HCT116 (cell line): Measurements from ENCODE around the gene NCOA1. TPM values are rescaled to one million over a fixed set of nuclear protein-coding genes. Genes with fewer than 3 reads are reported as not detected.

ENCODE experiments used
- ATAC-seq: fragments of 200-7000 bp; cut with Tn5 transposase; 2 replicates; pipeline ENCODE4 v1.9.1; 2020; ENCODE audit warnings: mild to moderate bottlenecking, moderate library complexity
- BruUV-seq: library from RNA; stranded (reverse); fragments of 400-500 nt; replicated peaks from 2 replicates; lab custom pipeline; 2021; lab: Mats Ljungman, UMichigan
- CTCF ChIA-PET: fragments of 300-600 bp; sonication (Branson Sonifier 250); formaldehyde crosslinking; loops from one replicate; lab custom pipeline; 2021; ENCODE audit warnings: antibody characterized with exemption; lab: Charles Lee
- POLR2A ChIA-PET: fragments of 300-600, 350-600 bp; sonication (Branson Sonifier 250); formaldehyde crosslinking; loops from one replicate; lab custom pipeline; 2021; ENCODE audit warnings: antibody characterized with exemption; lab: Charles Lee
- RAD21 ChIA-PET, 2 experiments: fragments of 300-600 bp; sonication (Branson Sonifier 250); formaldehyde crosslinking; loops; one replicate each; lab custom pipeline; 2023; ENCODE audit warnings: low total read pairs in 2 of 2; ENCODE audit not compliant: uncharacterized antibody in 2 of 2, unreplicated experiment in 2 of 2, low non-redundant PET in 1 of 2; lab: Charles Lee
- DNase-seq: peaks from one replicate; pipeline ENCODE4 v3.0.0-alpha.2; 2010; ENCODE audit warnings: low read depth, low spot score
- H2AFZ ChIP-seq: fragments of 200-600 bp; shearing (Covaris generic), sonication (generic); 2 replicates; pipeline ENCODE4 v1.6.1; 2017; ENCODE audit warnings: low read depth, mixed run types, mixed read lengths, antibody characterized with exemption, low read length; ENCODE audit not compliant: poor library complexity, severe bottlenecking
- H3K27ac ChIP-seq: 2 replicates; pipeline ENCODE4 v1.5.1; 2012; ENCODE audit warnings: low read depth, low read length
- H3K27me3 ChIP-seq: fragments of 200-600 bp; sonication (generic); 2 replicates; pipeline ENCODE4 v1.6.1; 2016; ENCODE audit warnings: mixed run types, low read length, mixed read lengths; ENCODE audit not compliant: insufficient read depth
- H3K36me3 ChIP-seq, 2 experiments: fragments of 200-500 bp in 1 of 2; fragments of 200-600 bp in 1 of 2; sonication (Bioruptor generic) in 1 of 2; sonication (generic) in 1 of 2; 2 replicates each; pipeline versions ENCODE4 v1.5.1 to v1.6.1; 2014 to 2016; ENCODE audit warnings: low read length in 2 of 2, inconsistent platforms in 1 of 2, mixed read lengths in 1 of 2, mixed run types in 1 of 2; ENCODE audit not compliant: insufficient read depth in 2 of 2, control insufficient read depth in 1 of 2
- H3K4me1 ChIP-seq, 2 experiments: fragments of 200-600 bp in 1 of 2; sonication (generic) in 1 of 2; 2 replicates each; pipeline versions ENCODE4 v1.5.1 to v1.6.1; 2012 to 2017; ENCODE audit warnings: low read length in 2 of 2, inconsistent platforms in 1 of 2, mild to moderate bottlenecking in 1 of 2, mixed read lengths in 1 of 2, mixed run types in 1 of 2, moderate library complexity in 1 of 2; ENCODE audit not compliant: insufficient read depth in 2 of 2, control insufficient read depth in 1 of 2
- H3K4me2 ChIP-seq: fragments of 200-600 bp; sonication (generic); 2 replicates; pipeline ENCODE4 v1.6.1; 2017; ENCODE audit warnings: mixed run types, low read length, mixed read lengths
- H3K4me3 ChIP-seq, 2 experiments: fragments of 200-600 bp in 1 of 2; sonication (generic) in 1 of 2; replicated peaks in 1 of 2; 2 replicates each; pipeline ENCODE4 v1.5.1; 2011 to 2016; ENCODE audit warnings: low read length in 2 of 2, control low read depth in 1 of 2, low read depth in 1 of 2, mild to moderate bottlenecking in 1 of 2, mixed read lengths in 1 of 2, mixed run types in 1 of 2
- H3K79me2 ChIP-seq: fragments of 200-600 bp; sonication (generic); 2 replicates; pipeline ENCODE4 v1.6.1; 2017; ENCODE audit warnings: mild to moderate bottlenecking, mixed run types, low read length, moderate library complexity, mixed read lengths; ENCODE audit not compliant: insufficient read depth
- H3K9ac ChIP-seq: fragments of 200-600 bp; sonication (generic); 2 replicates; pipeline ENCODE4 v1.6.1; 2016; ENCODE audit warnings: low read length, mixed read lengths
- H3K9me2 ChIP-seq: fragments of 200-600 bp; sonication (generic), shearing (Covaris generic); 2 replicates; pipeline ENCODE4 v1.6.1; 2017; ENCODE audit warnings: mixed run types, mild to moderate bottlenecking, moderate library complexity; ENCODE audit not compliant: insufficient read depth
- H3K9me3 ChIP-seq, 2 experiments: fragments of 200-500 bp in 1 of 2; fragments of 200-600 bp in 1 of 2; sonication (Bioruptor generic) in 1 of 2; sonication (generic) in 1 of 2; 2 replicates each; pipeline ENCODE4 v1.6.1; 2014 to 2017; ENCODE audit warnings: low read length in 2 of 2, mixed read lengths in 2 of 2, inconsistent platforms in 1 of 2, low read depth in 1 of 2, mild to moderate bottlenecking in 1 of 2, mixed run types in 1 of 2, moderate library complexity in 1 of 2; ENCODE audit not compliant: control insufficient read depth in 1 of 2, insufficient read depth in 1 of 2
- H4K20me1 ChIP-seq: fragments of 200-600 bp; sonication (generic), shearing (Covaris generic); 2 replicates; pipeline ENCODE4 v1.6.1; 2017; ENCODE audit warnings: mixed run types, mild to moderate bottlenecking, moderate library complexity; ENCODE audit not compliant: insufficient read depth
- ATF3 ChIP-seq: IDR thresholded peaks from 2 replicates; pipeline ENCODE4 v1.6.1; 2012
- CTCF ChIP-seq, 3 experiments: fragments of 200-600 bp in 1 of 3; sonication (generic) in 1 of 3; IDR thresholded peaks in 2 of 3; conservative IDR thresholded peaks in 1 of 3; 2 replicates each; pipeline ENCODE4 v1.5.1; 2012 to 2017; ENCODE audit warnings: low read depth in 2 of 3, low read length in 2 of 3, antibody characterized with exemption in 1 of 3, borderline replicate concordance in 1 of 3, control low read depth in 1 of 3, mild to moderate bottlenecking in 1 of 3, mixed read lengths in 1 of 3, mixed run types in 1 of 3, moderate library complexity in 1 of 3; ENCODE audit not compliant: insufficient read depth in 1 of 3
- EGR1 ChIP-seq: IDR thresholded peaks from 2 replicates; pipeline ENCODE4 v1.6.1; 2012; ENCODE audit warnings: low read depth
- EZH2 ChIP-seq: fragments of 200-600 bp; sonication (generic); IDR thresholded peaks from 2 replicates; pipeline ENCODE4 v1.6.1; 2017; ENCODE audit warnings: antibody characterized with exemption, mixed run types
- EZH2phosphoT487 ChIP-seq: fragments of 200-600 bp; IDR thresholded peaks from 2 replicates; pipeline ENCODE4 v1.6.1; 2018; ENCODE audit warnings: antibody characterized with exemption, borderline replicate concordance
- FOSL1 ChIP-seq: IDR thresholded peaks from 2 replicates; pipeline ENCODE4 v1.6.1; 2012; ENCODE audit warnings: low read depth
- JUND ChIP-seq: IDR thresholded peaks from 2 replicates; pipeline ENCODE4 v1.6.1; 2012
- POLR2A ChIP-seq: IDR thresholded peaks from 2 replicates; pipeline ENCODE4 v1.7.0; 2011; ENCODE audit warnings: borderline replicate concordance; ENCODE audit not compliant: insufficient read depth, insufficient read length; ENCODE audit errors: extremely low read depth
- POLR2AphosphoS5 ChIP-seq: IDR thresholded peaks from 2 replicates; pipeline ENCODE4 v1.6.1; 2011; ENCODE audit warnings: mild to moderate bottlenecking, low read depth, low read length, moderate library complexity
- RAD21 ChIP-seq: IDR thresholded peaks from 2 replicates; pipeline ENCODE4 v1.6.1; 2012; ENCODE audit warnings: low read depth, mild to moderate bottlenecking
- REST ChIP-seq: IDR thresholded peaks from 2 replicates; pipeline ENCODE4 v1.6.1; 2012; ENCODE audit warnings: low read depth
- SP1 ChIP-seq: IDR thresholded peaks from 2 replicates; pipeline ENCODE4 v1.6.1; 2012; ENCODE audit warnings: low read depth
- YY1 ChIP-seq: IDR thresholded peaks from 2 replicates; pipeline ENCODE4 v1.6.1; 2011; ENCODE audit warnings: low read length, low read depth, moderate library complexity, mild to moderate bottlenecking; ENCODE audit not compliant: insufficient replicate concordance; ENCODE audit errors: extremely low read depth
- ZFX ChIP-seq: fragments of 450-650 bp; IDR thresholded peaks from 2 replicates; pipeline ENCODE4 v1.6.1; 2017
- ZNF274 ChIP-seq: fragments of 200-500 bp; sonication (Bioruptor generic); IDR thresholded peaks from 2 replicates; pipeline ENCODE4 v1.6.1; 2014; ENCODE audit warnings: mild to moderate bottlenecking, low read depth, low read length, inconsistent platforms
- intact Hi-C: fragments of 100-400 bp; cut with micrococcal nuclease; formaldehyde crosslinking; loops from 2 replicates; pipeline ENCODE4 v1.10.0; 2022
- total RNA-seq: library from RNA; stranded (reverse); gene quantifications from one replicate; pipeline ENCODE4 v1.2.1, GENCODE V29; 2021; ENCODE audit not compliant: unreplicated experiment

Gene NCOA1
- total RNA-seq, 1 experiment from 2014 or later, result 10.4 TPM

- Histone ChIP-seq H4K20me1 (no peaks in the 10 kb centered on the region), H3K4me1 (no peaks in the 10 kb centered on the region), H3K4me2 (no peak overlapping the region), H3K27me3 (no peaks in the 10 kb centered on the region), H3K9me2 (no peaks in the 10 kb centered on the region), H3K79me2 (no peaks in the 10 kb centered on the region), H3K36me3 (no peaks in the 10 kb centered on the region), H3K4me3 (no peak overlapping the region), H3K9ac (no peak overlapping the region), H3K9me3 (no peaks in the 10 kb centered on the region), H2AFZ (no peak overlapping the region), H3K27ac (no peak overlapping the region)
- DNase-seq (no peak), ATAC-seq (no peak)
- TF ChIP-seq ZFX (no peak), ATF3 (no peak), EGR1 (no peak)
- no TSS peak for BruUV-seq
- ChIA-PET RAD21 (no interaction called here), POLR2A (no interaction called here), CTCF (no interaction called here)
- intact Hi-C loops, result no loop called here
These were observed 86.4 kb downstream of the NCOA1 start for GRCh38 chr2:24577481-24577880.

GRCh38 chr2:24579053-24579803 is 88.2 kb downstream of the NCOA1 start:
- intact Hi-C loops, result no loop called here
- Histone ChIP-seq H4K20me1 (no peaks in the 10 kb centered on the region), H3K4me3 (no peak overlapping the region), H3K79me2 (no peaks in the 10 kb centered on the region), H3K9ac (no peak overlapping the region), H3K9me2 (no peaks in the 10 kb centered on the region), H3K27ac (no peak overlapping the region), H3K4me1 (no peaks in the 10 kb centered on the region), H3K9me3 (no peaks in the 10 kb centered on the region), H3K27me3 (no peaks in the 10 kb centered on the region), H2AFZ (no peak overlapping the region), H3K36me3 (no peaks in the 10 kb centered on the region), H3K4me2 (no peak overlapping the region)
- ATAC-seq, result no peak
- ChIA-PET CTCF (interaction anchor here (1.0 kb wide), 1 partner anchor 157 kb away, joined by 3 read pairs; no protein-coding TSS in a partner anchor), RAD21 (interaction anchor here in 1 of 2 experiments (0.8 kb wide), 1 partner anchor 212 kb away, joined by 4 read pairs; no protein-coding TSS in a partner anchor), POLR2A (no interaction called here)
- no peak for DNase-seq
- no TSS peak for BruUV-seq
- TF ChIP-seq ZNF274, result no peak
- no peak for TF ChIP-seq RAD21
- no peak for TF ChIP-seq REST
- TF ChIP-seq EZH2phosphoT487, result no peak
- TF ChIP-seq EZH2, result no peak
- TF ChIP-seq SP1, result no peak
- TF ChIP-seq POLR2AphosphoS5, result no peak
- TF ChIP-seq CTCF (IDR thresholded peaks at IDR 0.05 in 2 of 3, conservative IDR thresholded peaks at IDR 0.05 in 1 of 3; ENCODE audit: borderline replicate concordance in 1 of 3, insufficient read depth in 1 of 3, low read depth in 2 of 3, low read length in 2 of 3), result no peak
- TF ChIP-seq POLR2A, result no peak
- TF ChIP-seq FOSL1, result no peak
- TF ChIP-seq JUND, result no peak
- TF ChIP-seq YY1, result no peak
